Heart right ventricle (tissue), 16 donors: ENCODE results near the gene KCTD21. TPM values are rescaled to one million over a fixed set of nuclear protein-coding genes. Genes with fewer than 3 reads are reported as not detected.
A peak's percentile ranks its signal among the peaks of the same experiment; 100 is the strongest.

ENCODE experiments used
- ATAC-seq, 8 donors: fragments of 200-7000 bp; cut with Tn5 transposase; one replicate each; pipeline ENCODE4 v1.9.1; 2020; ENCODE audit warnings: mild to moderate bottlenecking in 8 of 8, moderate library complexity in 8 of 8, moderate number of reproducible peaks in 1 of 8
- DNase-seq, 2 donors: peaks; one replicate each; pipeline ENCODE4 v3.0.0-alpha.2; 2020
- H3K27ac ChIP-seq, 10 donors: fragments of 200-600 bp; sonication (generic) in 2 of 10; one replicate each; pipeline versions ENCODE4 v1.5.0 to v1.8.0; 2020 to 2022; ENCODE audit warnings: mild to moderate bottlenecking in 3 of 10
- H3K27me3 ChIP-seq, 7 donors: fragments of 200-600 bp; one replicate each; pipeline ENCODE4 v1.8.0; 2021 to 2022; ENCODE audit warnings: mild to moderate bottlenecking in 2 of 7
- H3K36me3 ChIP-seq, 9 donors: fragments of 200-600 bp; sonication (generic) in 1 of 9; one replicate each; pipeline versions ENCODE4 v1.5.0 to v1.8.0; 2020 to 2022; ENCODE audit warnings: mild to moderate bottlenecking in 2 of 9
- H3K4me1 ChIP-seq, 9 donors: fragments of 200-600 bp; sonication (generic) in 1 of 9; one replicate each; pipeline versions ENCODE4 v1.5.0 to v1.8.0; 2020 to 2022; ENCODE audit warnings: mild to moderate bottlenecking in 4 of 9
- H3K4me3 ChIP-seq, 10 donors: fragments of 200-600 bp; sonication (generic) in 2 of 10; one replicate each; pipeline versions ENCODE4 v1.5.0 to v1.8.0; 2020 to 2022; ENCODE audit warnings: mild to moderate bottlenecking in 7 of 10, moderate library complexity in 2 of 10
- H3K9me3 ChIP-seq, 11 donors: fragments of 200-600 bp in 10 of 11; sonication (generic) in 2 of 11; one replicate each; pipeline versions ENCODE4 v1.5.0 to v1.8.0; 2013 to 2022; ENCODE audit warnings: mild to moderate bottlenecking in 2 of 11, control low read depth in 1 of 11, moderate library complexity in 1 of 11
- WGBS, 2 donors: extraction: QIAGEN DNeasy Blood & Tissue Kit; methylation state at CpG; one replicate each; pipeline ENCODE4 v1.1.7; 2013; ENCODE audit warnings: inconsistent platforms in 1 of 2; 5-methylcytosine and 5-hydroxymethylcytosine counted together
- intact Hi-C, 10 donors: fragments of 100-400 bp; cut with DNase I; formaldehyde crosslinking; loops; one replicate each; pipeline versions ENCODE4 v1.11.1 to v1.14.2; 2022
- polyA plus RNA-seq, 2 donors: library from polyadenylated mRNA; stranded (reverse); fragments of 200-250 nt; gene quantifications; one replicate each; pipeline ENCODE4 v1.2.3, GENCODE V29; 2013
- total RNA-seq, 10 donors: library from RNA; stranded (reverse); fragmentation: NEBNext Ultra II Directional in 3 of 10; extraction: Animal tissue kit (Norgen Biotek cat#: 25700) in 3 of 10; gene quantifications; one replicate each; pipeline versions ENCODE4 v1.2.1 to v1.2.4, GENCODE V29; 2021 to 2023
- TF ChIP-seq, protein P1 (sequence below), 9 donors: fragments of 200-600 bp; sonication (generic) in 2 of 9; IDR thresholded peaks; one replicate each; pipeline versions ENCODE4 v1.5.0 to v1.8.0; 2021 to 2022; ENCODE audit warnings: antibody characterized with exemption in 9 of 9, mild to moderate bottlenecking in 5 of 9, moderate library complexity in 1 of 9
- donor health status: Arrhythmogenic right ventricular cardiomyopathy.
- donor health status: ischemic (EF 13 %, LVEDD 7.1; RV severe dilation, severe dysfunction).
- donor health status: healthy with polysubstance abuse.
- donor health status: DM: no; HTN: yes; CAD: no.
- donor health status: DM: no; HTN: no; CAD: no.
- donor health status: ischemic (EF 25% LVEDD 6.9; RV normal size, moderate dysfunction).
- donor health status: ischemic (EF 25% LVEDD 5.7; RV mildly dilated, moderate dysfunction).
- donor health status: healthy.
- donor health status: DM: yes; HTN: yes; CAD: no.
- donor health status: Ischemic cardiomyopathy.
- donor health status: ischemic (EF 35%, LVEDD 5.7; RV mildly dilated, moderate dysfunction).
- donor health status: nonischemic (EF 11% LVEDD 7.7; RV severe dilation, severe dysfunction).
- donor health status: DM: yes; HTN: yes; CAD: no.
- donor health status: PGD.
- donor health status: ischemic (EF 29% LVEDD 5.4; RV normal size, mild dysfunction).
- donor health status: nonischemic (EF 23%, LVEDD 6.1; RV moderate dilation, normal function).

KCTD21 gene
- total and polyA plus RNA-seq, 12 donors, result 4.2 to 9.9 (median 6.2) TPM

DNA sequence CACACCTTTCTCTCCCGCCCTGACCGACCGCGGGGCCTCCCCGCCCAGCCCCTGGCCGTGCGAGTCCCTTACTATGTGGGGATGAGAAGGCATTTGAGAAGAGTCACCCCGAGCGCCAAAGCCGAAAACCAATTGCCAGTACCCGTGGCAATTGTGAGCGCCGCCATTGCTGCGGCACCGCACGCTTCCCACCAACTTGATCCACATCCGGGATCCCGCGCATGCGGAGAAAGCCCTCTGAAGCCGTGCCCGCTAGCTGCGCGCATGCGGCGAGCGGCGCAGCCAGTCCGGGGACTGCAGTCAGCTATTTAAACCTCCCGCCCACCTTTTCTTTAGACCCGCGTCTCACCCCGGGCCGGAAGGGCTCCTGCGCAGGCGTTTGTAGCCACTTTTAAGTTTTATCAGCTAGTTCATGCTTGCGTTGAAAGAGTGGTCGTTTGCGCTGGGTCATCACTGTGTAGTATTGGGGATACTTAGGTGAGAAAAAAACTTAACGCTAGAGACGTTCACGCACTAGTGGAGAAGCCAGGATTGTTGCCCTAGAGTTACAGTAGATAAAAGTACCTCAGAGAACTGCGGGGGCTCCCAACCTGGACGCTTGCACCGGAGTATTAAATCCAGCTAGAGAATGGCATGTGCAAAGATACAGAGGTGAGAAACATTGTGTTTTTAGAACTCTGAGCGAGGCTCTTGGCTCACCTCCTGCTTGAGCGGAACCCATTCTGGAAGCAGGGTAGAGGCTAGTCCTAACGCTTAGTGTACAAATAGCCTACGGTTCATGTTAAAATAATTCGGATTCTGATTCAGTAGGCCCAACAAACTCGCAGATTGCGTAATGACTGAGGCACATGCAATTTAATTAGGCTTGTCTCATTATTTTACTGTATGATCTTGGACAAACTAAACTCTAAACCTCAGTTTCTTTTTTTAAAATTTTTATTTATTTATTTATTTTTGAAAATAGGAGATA is 48.7 kb downstream of the KCTD21 start, which contains the start of gene ALG8:
Gene ALG8 (minus strand): TSS at position 205 of the 970 bp plus-strand sequence. CDS start 38 bp downstream, at position 167.
- intact Hi-C loops, result loop anchor here in 8 of 10 donors (1.0 to 10.0 kb wide), 8 partner anchors 31 to 435 kb away; partner anchors contain the start of genes KCTD21 (in 5 of the 8), USP35 (in 5 of the 8), NARS2 (in 1 of the 8) and NDUFC2 (in 1 of the 8)
- ATAC-seq, result peak; percentile 98 to 100 (median 99)

DNA sequence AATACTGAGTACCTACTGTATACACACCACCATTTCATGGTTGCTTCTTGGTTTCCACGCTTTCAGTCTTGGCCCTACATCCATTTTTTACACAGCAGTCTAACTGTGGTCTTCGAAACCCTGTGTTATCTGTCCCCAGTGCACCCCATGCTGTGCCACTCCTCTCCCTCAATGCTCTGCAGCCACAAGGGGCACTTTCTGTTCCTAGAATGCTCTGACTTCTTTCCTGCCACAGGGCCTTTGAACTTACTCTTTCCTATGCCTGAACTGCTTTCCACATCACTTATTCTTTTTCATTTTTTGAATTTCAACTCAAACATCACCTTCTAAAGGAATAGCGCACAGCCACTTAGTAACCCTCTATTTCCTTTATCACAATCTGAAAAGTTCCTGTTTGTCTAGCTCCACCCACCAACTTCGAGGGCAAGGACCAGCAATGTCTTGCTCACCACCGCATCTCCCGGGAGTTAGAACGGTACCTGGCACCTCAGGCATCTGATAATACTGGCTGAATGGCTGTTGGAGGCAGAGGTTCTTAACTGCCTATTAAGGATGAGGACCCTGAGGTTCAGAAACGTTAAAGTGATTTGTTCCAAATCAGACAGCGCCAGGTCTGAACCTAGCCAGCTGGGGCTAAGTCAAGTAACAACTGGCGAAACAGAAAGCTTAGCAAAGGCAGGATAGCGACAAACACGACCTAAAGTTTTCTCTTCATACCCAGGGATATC is 49.6 kb downstream of the KCTD21 start:
- DNase-seq (no peak), ATAC-seq (peak in 5 of 8 donors; percentile 5 to 17 (median 13))
- Histone ChIP-seq H3K36me3 (peaks cover 0 to 32% (median 0%) of the 10 kb centered on the region in 9 donors), H3K27ac (peak overlapping the region in 9 of 10 donors; percentile 66 to 87 (median 71)), H3K9me3 (no peaks in the 10 kb centered on the region), H3K4me1 (peaks cover 0 to 33% (median 18%) of the 10 kb centered on the region in 9 donors), H3K27me3 (no peaks in the 10 kb centered on the region), H3K4me3 (peak overlapping the region; percentile 38 to 92 (median 72))
- intact Hi-C loops, result loop anchor here in 4 of 10 donors (2.0 to 10.0 kb wide), 5 partner anchors 48 to 423 kb away; partner anchors contain the start of genes KCTD21 (in 3 of the 4), USP35 (in 3 of the 4) and NDUFC2 (in 1 of the 4)
- TF ChIP-seq, protein P1, sequence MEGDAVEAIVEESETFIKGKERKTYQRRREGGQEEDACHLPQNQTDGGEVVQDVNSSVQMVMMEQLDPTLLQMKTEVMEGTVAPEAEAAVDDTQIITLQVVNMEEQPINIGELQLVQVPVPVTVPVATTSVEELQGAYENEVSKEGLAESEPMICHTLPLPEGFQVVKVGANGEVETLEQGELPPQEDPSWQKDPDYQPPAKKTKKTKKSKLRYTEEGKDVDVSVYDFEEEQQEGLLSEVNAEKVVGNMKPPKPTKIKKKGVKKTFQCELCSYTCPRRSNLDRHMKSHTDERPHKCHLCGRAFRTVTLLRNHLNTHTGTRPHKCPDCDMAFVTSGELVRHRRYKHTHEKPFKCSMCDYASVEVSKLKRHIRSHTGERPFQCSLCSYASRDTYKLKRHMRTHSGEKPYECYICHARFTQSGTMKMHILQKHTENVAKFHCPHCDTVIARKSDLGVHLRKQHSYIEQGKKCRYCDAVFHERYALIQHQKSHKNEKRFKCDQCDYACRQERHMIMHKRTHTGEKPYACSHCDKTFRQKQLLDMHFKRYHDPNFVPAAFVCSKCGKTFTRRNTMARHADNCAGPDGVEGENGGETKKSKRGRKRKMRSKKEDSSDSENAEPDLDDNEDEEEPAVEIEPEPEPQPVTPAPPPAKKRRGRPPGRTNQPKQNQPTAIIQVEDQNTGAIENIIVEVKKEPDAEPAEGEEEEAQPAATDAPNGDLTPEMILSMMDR (IDR thresholded peaks at IDR 0.05), result no peak
- WGBS, 2 donors, result 19% methylated on average over 12 of the region's 12 CpGs

More for the DNA sequence above, 48.7 kb downstream of the KCTD21 start, which contains the start of gene ALG8:
- peaks cover 0 to 26% (median 0%) of the 10 kb centered on the region in 9 donors for H3K36me3 ChIP-seq
- peak; percentile 96 to 97 for DNase-seq
- WGBS, 2 donors, result 2 to 3% methylated on average over 52 of the region's 52 CpGs
- TF ChIP-seq, protein P1 (IDR thresholded peaks at IDR 0.05), result no peak
- peaks cover 0 to 39% (median 18%) of the 10 kb centered on the region in 9 donors for H3K4me1 ChIP-seq
- no peaks in the 10 kb centered on the region for H3K9me3 ChIP-seq
- H3K27me3 ChIP-seq, result no peaks in the 10 kb centered on the region
- H3K27ac ChIP-seq, result peak within 1 kb of the TSS in 9 of 10 donors; percentile 66 to 87 (median 71)
- peak within 1 kb of the TSS; percentile 38 to 92 (median 72) for H3K4me3 ChIP-seq

DNA sequence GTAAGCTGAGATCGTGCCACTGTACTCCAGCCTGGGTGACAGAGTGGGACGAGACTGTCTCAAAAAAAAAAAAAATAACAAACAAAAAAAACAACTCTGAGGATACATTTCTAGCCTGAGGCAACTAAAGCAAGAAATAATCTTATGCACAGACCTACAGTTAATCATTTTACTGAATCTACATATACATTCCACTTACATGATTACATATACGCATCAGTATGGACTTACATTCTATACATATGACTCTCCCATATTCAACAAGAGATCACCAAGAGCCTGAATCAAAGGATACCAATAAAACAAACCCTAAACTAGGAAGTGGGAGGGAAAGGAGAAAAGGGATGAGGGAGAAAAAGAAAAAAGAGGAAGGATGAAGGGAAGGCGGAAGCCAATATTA is 50.1 kb downstream of the KCTD21 start:
- WGBS, 2 donors, result 93 to 95% methylated on average over 4 of the region's 4 CpGs

More for the DNA sequence above, 50.1 kb downstream of the KCTD21 start:
- H3K4me3 ChIP-seq, result peak overlapping the region in 4 of 10 donors; percentile 64 to 92 (median 72)
- ATAC-seq, result no peak
- peaks cover 0 to 28% (median 18%) of the 10 kb centered on the region in 9 donors for H3K4me1 ChIP-seq
- no peak for DNase-seq
- H3K9me3 ChIP-seq, result no peaks in the 10 kb centered on the region
- H3K27me3 ChIP-seq, result no peaks in the 10 kb centered on the region
- H3K27ac ChIP-seq, result no peak overlapping the region
- H3K36me3 ChIP-seq, result peaks cover 0 to 32% (median 0%) of the 10 kb centered on the region in 9 donors
- TF ChIP-seq, protein P1 (IDR thresholded peaks at IDR 0.05), result no peak
- intact Hi-C loops, result loop anchor here in 4 of 10 donors (2.0 to 10.0 kb wide), 5 partner anchors 49 to 424 kb away; partner anchors contain the start of genes KCTD21 (in 3 of the 4), USP35 (in 3 of the 4) and NDUFC2 (in 1 of the 4)
